ENCODE measurements around the gene ANKRD37.

DNA sequence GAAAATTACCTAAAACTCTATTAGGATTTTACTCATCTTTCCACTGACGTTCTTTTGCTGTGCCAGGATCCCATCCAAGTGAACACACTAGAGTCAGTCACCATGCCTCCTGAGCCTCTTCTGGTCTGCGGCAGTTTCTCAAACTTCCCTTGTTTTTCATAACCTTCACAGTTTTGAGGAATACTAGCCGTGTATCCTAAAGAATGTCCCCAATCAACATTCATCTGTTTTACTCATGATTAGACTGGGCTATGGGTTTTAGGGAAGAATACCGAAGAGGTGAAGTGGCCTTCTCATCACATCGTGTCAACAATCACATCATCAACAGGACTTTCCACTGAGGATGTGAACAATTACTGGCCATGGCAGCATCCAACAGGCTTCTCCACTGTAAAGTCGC, 5.7 kb upstream of the ANKRD37 start:
- TF ChIP-seq ZNF274 (IDR thresholded peaks at IDR 0.05; ENCODE audit: low read depth, low read length) (no peak), YY1 (IDR thresholded peaks at IDR 0.05; ENCODE audit: insufficient read depth, insufficient read length) (no peak), SUZ12 (IDR thresholded peaks at IDR 0.05; ENCODE audit: extremely low read depth, insufficient read depth, insufficient read length) (no peak)
